ENCODE results near the gene SFXN3. TPM values are rescaled to one million over a fixed set of nuclear protein-coding genes. Genes with fewer than 3 reads are reported as not detected.

Gene SFXN3
- total RNA-seq, 2 experiments from 2014 or later: 28.8 to 29.6 TPM

DNA sequence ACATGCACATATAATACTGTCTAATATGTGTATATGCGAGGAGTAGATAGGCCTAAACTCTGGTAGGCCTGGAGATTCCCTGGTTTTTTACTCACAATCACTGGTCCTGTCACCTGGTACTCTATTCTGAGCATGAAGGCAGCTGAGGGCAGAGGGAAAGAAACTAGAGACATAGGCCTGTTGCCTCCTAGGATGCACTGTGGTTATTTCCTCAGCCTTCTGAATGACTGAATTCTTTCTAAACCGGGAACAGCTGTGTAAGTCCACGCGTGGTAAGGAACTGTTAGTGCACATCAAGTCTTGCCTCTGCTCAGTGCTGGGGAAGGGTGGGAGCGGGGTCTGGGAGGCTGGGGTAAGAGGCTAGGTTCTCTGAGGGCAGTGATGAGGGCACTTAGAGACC is 38.4 kb downstream of the SFXN3 start:
- no peak for ATAC-seq
- no peak overlapping the region for H3K27ac Mint-ChIP-seq
- CTCF ChIA-PET: interaction anchor here (0.8 to 23.2 kb wide), 5 partner anchors 9 to 72 kb away, joined by 4 to 655 read pairs (median 18); no protein-coding TSS in a partner anchor
- no peaks in the 10 kb centered on the region for H3K9me3 Mint-ChIP-seq
- POLR2A ChIA-PET: no interaction called here
- peaks cover 55% of the 10 kb centered on the region for H3K27me3 Mint-ChIP-seq
- intact Hi-C loops (cut with micrococcal nuclease): no loop called here
- DNase-seq: no peak
- H3K4me3 Mint-ChIP-seq: no peak overlapping the region
- peaks cover 18% of the 10 kb centered on the region for H3K4me1 Mint-ChIP-seq (ENCODE audit: low read depth)
- TF ChIP-seq, protein P1, sequence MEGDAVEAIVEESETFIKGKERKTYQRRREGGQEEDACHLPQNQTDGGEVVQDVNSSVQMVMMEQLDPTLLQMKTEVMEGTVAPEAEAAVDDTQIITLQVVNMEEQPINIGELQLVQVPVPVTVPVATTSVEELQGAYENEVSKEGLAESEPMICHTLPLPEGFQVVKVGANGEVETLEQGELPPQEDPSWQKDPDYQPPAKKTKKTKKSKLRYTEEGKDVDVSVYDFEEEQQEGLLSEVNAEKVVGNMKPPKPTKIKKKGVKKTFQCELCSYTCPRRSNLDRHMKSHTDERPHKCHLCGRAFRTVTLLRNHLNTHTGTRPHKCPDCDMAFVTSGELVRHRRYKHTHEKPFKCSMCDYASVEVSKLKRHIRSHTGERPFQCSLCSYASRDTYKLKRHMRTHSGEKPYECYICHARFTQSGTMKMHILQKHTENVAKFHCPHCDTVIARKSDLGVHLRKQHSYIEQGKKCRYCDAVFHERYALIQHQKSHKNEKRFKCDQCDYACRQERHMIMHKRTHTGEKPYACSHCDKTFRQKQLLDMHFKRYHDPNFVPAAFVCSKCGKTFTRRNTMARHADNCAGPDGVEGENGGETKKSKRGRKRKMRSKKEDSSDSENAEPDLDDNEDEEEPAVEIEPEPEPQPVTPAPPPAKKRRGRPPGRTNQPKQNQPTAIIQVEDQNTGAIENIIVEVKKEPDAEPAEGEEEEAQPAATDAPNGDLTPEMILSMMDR (IDR thresholded peaks at IDR 0.05): no peak
- H3K36me3 Mint-ChIP-seq (ENCODE audit: low read depth): no peaks in the 10 kb centered on the region

DNA sequence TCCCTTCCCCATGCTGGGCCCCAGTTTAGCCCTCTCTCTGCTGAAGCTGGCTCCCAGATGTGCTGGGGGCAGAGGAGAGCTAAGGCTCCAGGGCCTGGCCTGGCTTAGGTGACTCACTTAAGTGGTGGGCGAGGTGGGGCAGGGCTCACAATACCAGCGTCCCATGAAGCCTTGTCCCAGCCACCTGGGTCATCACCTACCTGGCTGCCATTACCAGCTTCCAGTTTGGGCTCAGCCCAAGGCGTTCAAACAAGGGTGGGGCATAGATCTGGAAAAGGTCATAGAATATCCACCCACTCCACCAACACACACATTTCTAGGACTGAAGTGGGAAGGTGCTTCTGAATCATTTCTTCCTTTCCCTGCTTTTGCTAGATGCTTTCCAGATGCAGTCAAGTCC is 39.1 kb downstream of the SFXN3 start:
- Mint-ChIP-seq H3K4me1 (ENCODE audit: low read depth) (peaks cover 18% of the 10 kb centered on the region), H3K27me3 (peaks cover 51% of the 10 kb centered on the region), H3K27ac (no peak overlapping the region), H3K36me3 (ENCODE audit: low read depth) (no peaks in the 10 kb centered on the region), H3K4me3 (no peak overlapping the region), H3K9me3 (no peaks in the 10 kb centered on the region)
- intact Hi-C loops (cut with micrococcal nuclease): no loop called here
- ATAC-seq: no peak
- TF ChIP-seq, protein P1 (IDR thresholded peaks at IDR 0.05): no peak
- CTCF ChIA-PET: interaction anchor here (0.8 to 23.2 kb wide), 4 partner anchors 12 to 72 kb away, joined by 3 to 655 read pairs (median 24); no protein-coding TSS in a partner anchor
- POLR2A ChIA-PET: no interaction called here
- no peak for DNase-seq

DNA sequence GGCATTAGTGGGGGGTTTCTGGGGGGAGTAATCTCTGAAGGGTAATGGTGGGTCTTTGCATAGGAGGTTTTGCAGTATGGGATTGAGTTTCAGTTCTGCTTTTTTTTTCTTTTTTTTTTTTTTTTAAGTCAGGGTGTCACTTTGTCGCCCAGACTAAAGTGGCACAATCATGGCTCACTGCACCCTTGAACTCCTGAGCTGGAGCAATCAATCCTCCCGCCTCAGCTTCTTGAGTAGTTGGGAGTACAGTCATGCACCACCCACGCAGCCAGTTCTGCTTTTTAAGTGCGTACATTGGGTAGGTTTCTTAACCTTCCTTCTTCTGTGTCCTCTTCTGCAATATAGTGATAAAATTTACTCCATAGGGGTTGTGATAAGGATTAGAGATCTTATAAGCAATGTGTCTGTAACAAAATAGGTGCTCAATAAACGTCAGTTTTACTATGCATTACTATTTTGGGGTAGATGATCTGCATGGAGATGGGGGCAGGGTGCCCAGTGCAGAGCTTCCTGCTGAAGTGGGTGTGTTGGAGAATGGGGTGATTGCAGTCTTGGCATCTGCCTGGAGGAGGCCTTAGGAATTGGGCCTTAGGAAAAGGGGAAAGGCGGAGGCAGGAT is 40.3 kb downstream of the SFXN3 start:
- H3K36me3 Mint-ChIP-seq (ENCODE audit: low read depth): no peaks in the 10 kb centered on the region
- peaks cover 14% of the 10 kb centered on the region for H3K4me1 Mint-ChIP-seq (ENCODE audit: low read depth)
- intact Hi-C loops (cut with micrococcal nuclease): no loop called here
- ChIA-PET POLR2A (interaction anchor here (1.0 kb wide), 1 partner anchor 128 kb away, joined by 3 read pairs; no protein-coding TSS in a partner anchor), CTCF (interaction anchor here (0.8 to 23.2 kb wide), 7 partner anchors 9 to 71 kb away, joined by 3 to 655 read pairs (median 5); partner anchors contain the start of gene KAZALD1)
- H3K9me3 Mint-ChIP-seq: no peaks in the 10 kb centered on the region
- H3K4me3 Mint-ChIP-seq: no peak overlapping the region
- ATAC-seq (no peak), DNase-seq (peak; percentile 69)
- no peak overlapping the region for H3K27ac Mint-ChIP-seq
- TF ChIP-seq, protein P1 (IDR thresholded peaks at IDR 0.05): no peak
- H3K27me3 Mint-ChIP-seq: peaks cover 48% of the 10 kb centered on the region

GRCh38 chr10:101071885-101072433 is 40.9 kb downstream of the SFXN3 start:
- POLR2A ChIA-PET: interaction anchor here (1.0 kb wide), 1 partner anchor 129 kb away, joined by 3 read pairs; no protein-coding TSS in a partner anchor

More at GRCh38 chr10:101071885-101072433, 40.9 kb downstream of the SFXN3 start:
- no peak for ATAC-seq
- Mint-ChIP-seq H3K27ac (no peak overlapping the region), H3K36me3 (ENCODE audit: low read depth) (no peaks in the 10 kb centered on the region), H3K4me1 (ENCODE audit: low read depth) (peaks cover 10% of the 10 kb centered on the region), H3K9me3 (no peaks in the 10 kb centered on the region), H3K4me3 (no peak overlapping the region), H3K27me3 (peaks cover 44% of the 10 kb centered on the region)
- intact Hi-C loops (cut with micrococcal nuclease): no loop called here
- CTCF ChIA-PET: interaction anchor here (0.8 to 23.2 kb wide), 6 partner anchors 10 to 70 kb away, joined by 3 to 655 read pairs (median 5); partner anchors contain the start of gene KAZALD1
- DNase-seq: no peak
- TF ChIP-seq, protein P1 (IDR thresholded peaks at IDR 0.05): no peak
